ENCODE measurements around the gene TINAGL1. TPM values are rescaled to one million over a fixed set of nuclear protein-coding genes. Genes with fewer than 3 reads are reported as not detected.

Gene TINAGL1
- total and polyA plus RNA-seq, 2 experiments from 2014 or later: 46.2 to 64.4 TPM

DNA sequence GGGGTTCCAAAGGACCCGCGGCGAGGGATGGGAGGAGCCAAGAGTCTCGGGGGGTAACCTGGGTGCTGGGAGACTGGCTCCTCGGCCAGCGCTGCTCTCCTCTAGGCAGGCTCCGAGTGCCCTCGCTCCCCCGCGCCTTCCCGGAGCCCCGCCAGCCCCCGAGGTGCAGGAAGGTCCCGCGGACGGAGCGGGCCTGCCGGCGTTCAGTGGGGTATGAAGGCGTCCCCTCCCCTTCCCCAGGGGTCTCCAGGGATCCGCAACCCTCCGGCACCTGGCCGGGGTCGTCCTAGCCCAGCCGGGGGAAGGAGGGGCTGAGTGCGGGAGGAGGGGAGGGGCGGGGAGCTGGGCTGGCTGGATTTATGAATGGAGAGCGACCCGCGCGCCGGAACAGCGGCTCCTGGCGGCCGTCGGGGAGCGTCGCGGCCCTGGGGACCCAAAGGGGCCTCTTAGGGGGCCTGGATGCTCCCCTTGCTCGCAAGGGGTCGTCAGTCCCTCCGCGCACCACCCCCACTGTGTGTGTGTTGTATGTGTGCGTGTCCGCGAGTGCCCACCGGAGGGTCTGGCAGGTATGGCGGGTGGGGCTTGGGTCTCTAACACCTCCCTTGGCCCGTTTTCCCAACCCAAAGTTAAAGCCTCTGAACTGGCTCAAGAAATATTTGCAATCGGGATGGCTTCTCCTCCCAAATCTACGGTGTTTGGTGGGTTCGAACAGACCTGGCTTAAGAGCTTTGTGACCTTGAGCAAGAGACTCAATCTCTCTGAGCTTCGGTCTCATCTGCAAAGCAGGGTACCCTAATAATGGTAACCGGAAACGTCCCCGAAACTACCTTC, 41.8 kb downstream of the TINAGL1 start:
- DNase-seq (ENCODE audit: low spot score): peak; percentile 83
- H2AFZ ChIP-seq: peak overlapping the region; percentile 88
- H3K9me3 ChIP-seq (ENCODE audit: low read depth): no peaks in the 10 kb centered on the region
- WGBS (ENCODE audit: low lambda C conversion rate, missing lambda C conversion rate): 29% methylated on average over 20 of the region's 56 CpGs
- no peaks in the 10 kb centered on the region for H3K36me3 ChIP-seq (replicated peaks; ENCODE audit: insufficient read depth, low read depth)
- H3K4me1 ChIP-seq (ENCODE audit: insufficient read depth): no peaks in the 10 kb centered on the region
- no peaks in the 10 kb centered on the region for H4K20me1 ChIP-seq (ENCODE audit: insufficient read depth, poor library complexity, severe bottlenecking)
- no peaks in the 10 kb centered on the region for H3K79me2 ChIP-seq
- no peaks in the 10 kb centered on the region for H3K9me2 ChIP-seq (replicated peaks; ENCODE audit: insufficient read depth)
- peak overlapping the region; percentile 82 for H3K4me3 ChIP-seq
- peak overlapping the region; percentile 100 for H3K4me2 ChIP-seq
- H3K27ac ChIP-seq: no peak overlapping the region
- TF ChIP-seq EZH2phosphoT487 (IDR thresholded peaks at IDR 0.05; ENCODE audit: low read depth, severe bottlenecking, unreplicated experiment): no peak
- TF ChIP-seq EZH2 (IDR thresholded peaks at IDR 0.05; ENCODE audit: borderline replicate concordance): no peak
- peak; percentile 96 for TF ChIP-seq CTCF (IDR thresholded peaks at IDR 0.05; ENCODE audit: poor library complexity)
- peaks cover 10% of the 10 kb centered on the region for H3K27me3 ChIP-seq

- H3K4me1 ChIP-seq (ENCODE audit: insufficient read depth): no peaks in the 10 kb centered on the region
- H3K9me3 ChIP-seq (ENCODE audit: low read depth): no peaks in the 10 kb centered on the region
- H2AFZ ChIP-seq: no peak overlapping the region
- no peak for DNase-seq (ENCODE audit: low spot score)
- WGBS (ENCODE audit: low lambda C conversion rate, missing lambda C conversion rate): 86% methylated on average over 22 of the region's 23 CpGs
- H3K27ac ChIP-seq: no peak overlapping the region
- H4K20me1 ChIP-seq (ENCODE audit: insufficient read depth, poor library complexity, severe bottlenecking): no peaks in the 10 kb centered on the region
- H3K4me3 ChIP-seq: no peak overlapping the region
- no peak overlapping the region for H3K4me2 ChIP-seq
- peaks cover 10% of the 10 kb centered on the region for H3K27me3 ChIP-seq
- H3K36me3 ChIP-seq (replicated peaks; ENCODE audit: insufficient read depth, low read depth): no peaks in the 10 kb centered on the region
- no peak for TF ChIP-seq CTCF (IDR thresholded peaks at IDR 0.05; ENCODE audit: poor library complexity)
- no peak for TF ChIP-seq EZH2 (IDR thresholded peaks at IDR 0.05; ENCODE audit: borderline replicate concordance)
- no peak for TF ChIP-seq EZH2phosphoT487 (IDR thresholded peaks at IDR 0.05; ENCODE audit: low read depth, severe bottlenecking, unreplicated experiment)
- H3K79me2 ChIP-seq: no peaks in the 10 kb centered on the region
- H3K9me2 ChIP-seq (replicated peaks; ENCODE audit: insufficient read depth): no peaks in the 10 kb centered on the region
Observed at GRCh38 chr1:31618916-31619846, 42.9 kb downstream of the TINAGL1 start.

DNA sequence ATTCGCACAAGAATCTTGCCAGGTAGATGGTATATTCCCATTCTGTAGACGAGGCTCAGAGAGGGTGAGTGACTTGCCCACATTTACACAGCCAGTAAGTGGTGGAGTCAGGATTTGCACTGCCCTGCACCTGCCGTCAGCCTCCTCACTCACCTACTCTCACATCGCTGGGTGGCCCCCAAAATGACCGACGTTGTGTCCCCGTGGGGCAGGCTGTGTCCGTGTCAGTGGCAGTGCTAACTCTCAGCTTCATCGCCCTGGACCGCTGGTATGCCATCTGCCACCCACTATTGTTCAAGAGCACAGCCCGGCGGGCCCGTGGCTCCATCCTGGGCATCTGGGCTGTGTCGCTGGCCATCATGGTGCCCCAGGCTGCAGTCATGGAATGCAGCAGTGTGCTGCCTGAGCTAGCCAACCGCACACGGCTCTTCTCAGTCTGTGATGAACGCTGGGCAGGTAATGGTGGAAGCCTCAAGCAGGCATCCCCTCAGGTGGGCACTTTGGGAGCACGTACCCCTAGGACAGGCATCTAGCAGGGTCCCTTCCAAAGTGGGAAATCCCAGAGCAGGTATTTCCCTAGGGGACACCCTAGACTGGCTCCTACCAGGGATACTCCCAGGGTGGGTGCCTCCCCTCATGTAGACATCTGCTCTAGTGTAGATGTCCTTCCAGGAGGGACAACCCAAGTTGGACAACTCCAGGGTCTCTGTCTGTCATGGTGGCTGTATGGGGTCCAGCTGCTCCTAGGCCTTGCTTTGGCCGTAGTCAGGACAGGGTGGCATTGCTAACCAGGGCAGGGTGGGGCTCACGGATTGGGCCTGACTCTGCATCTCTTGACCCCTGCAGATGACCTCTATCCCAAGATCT, 44.5 kb downstream of the TINAGL1 start:
- Histone ChIP-seq H3K36me3 (replicated peaks; ENCODE audit: insufficient read depth, low read depth) (no peaks in the 10 kb centered on the region), H3K4me3 (no peak overlapping the region), H2AFZ (no peak overlapping the region), H4K20me1 (ENCODE audit: insufficient read depth, poor library complexity, severe bottlenecking) (no peaks in the 10 kb centered on the region), H3K9me2 (replicated peaks; ENCODE audit: insufficient read depth) (no peaks in the 10 kb centered on the region), H3K79me2 (no peaks in the 10 kb centered on the region), H3K4me1 (ENCODE audit: insufficient read depth) (no peaks in the 10 kb centered on the region), H3K27ac (no peak overlapping the region), H3K9me3 (ENCODE audit: low read depth) (no peaks in the 10 kb centered on the region), H3K4me2 (no peak overlapping the region), H3K27me3 (peaks cover 10% of the 10 kb centered on the region)
- no peak for DNase-seq (ENCODE audit: low spot score)
- no peak for TF ChIP-seq EZH2 (IDR thresholded peaks at IDR 0.05; ENCODE audit: borderline replicate concordance)
- no peak for TF ChIP-seq CTCF (IDR thresholded peaks at IDR 0.05; ENCODE audit: poor library complexity)
- TF ChIP-seq EZH2phosphoT487 (IDR thresholded peaks at IDR 0.05; ENCODE audit: low read depth, severe bottlenecking, unreplicated experiment): no peak
- 93% methylated on average over 20 of the region's 20 CpGs for WGBS (ENCODE audit: low lambda C conversion rate, missing lambda C conversion rate)
